NCI-H2029 (cell line): ENCODE measurements around the gene PSD2.

ENCODE experiments used
- DNase-seq: peaks from one replicate; lab custom pipeline; 2025; lab: John Stamatoyannopoulos, UW

The PSD2 gene

DNA sequence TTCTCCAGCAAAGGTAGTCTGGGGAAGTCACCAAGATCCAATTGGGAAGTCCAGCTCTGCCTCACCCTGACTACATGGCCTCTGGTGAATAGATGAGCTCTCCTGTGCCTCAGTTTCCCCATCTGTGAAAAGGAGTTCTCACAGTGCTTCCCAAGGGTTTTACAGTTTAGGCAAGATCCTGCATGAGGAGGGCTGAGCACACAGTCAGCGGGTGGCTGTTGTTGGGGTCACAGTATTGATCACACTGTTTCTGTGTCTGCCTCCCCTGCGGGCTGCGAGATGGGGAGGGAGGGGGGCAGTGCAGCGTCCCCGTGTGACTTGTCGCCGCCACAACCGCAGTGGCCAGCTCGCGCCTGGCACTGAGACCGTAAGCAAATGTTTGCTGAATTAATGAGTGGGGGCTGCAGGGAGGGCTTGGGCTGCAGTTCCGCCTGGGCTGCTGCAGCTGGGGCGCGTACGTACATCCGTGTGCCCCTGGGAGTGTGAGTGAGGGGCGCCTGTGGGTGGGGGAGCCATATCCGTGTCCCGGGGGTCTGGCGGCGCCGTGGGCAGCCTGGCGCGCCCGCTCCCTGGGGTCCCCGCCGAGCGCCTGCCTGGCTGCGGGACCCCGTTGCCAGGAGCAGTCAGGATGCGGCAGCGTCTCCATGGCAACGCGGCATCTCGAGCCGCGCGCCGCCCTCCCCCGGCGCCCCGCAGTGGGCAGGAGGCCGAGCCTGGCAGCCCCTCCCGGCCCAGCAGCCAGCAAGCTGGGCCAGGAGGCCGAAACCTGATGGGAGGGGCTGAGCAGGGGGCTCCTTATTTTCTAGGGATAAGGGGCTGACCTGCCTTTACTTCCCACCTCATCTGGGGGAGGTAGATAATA, 31.4 kb upstream of the PSD2 start:
- no peak for DNase-seq

DNA sequence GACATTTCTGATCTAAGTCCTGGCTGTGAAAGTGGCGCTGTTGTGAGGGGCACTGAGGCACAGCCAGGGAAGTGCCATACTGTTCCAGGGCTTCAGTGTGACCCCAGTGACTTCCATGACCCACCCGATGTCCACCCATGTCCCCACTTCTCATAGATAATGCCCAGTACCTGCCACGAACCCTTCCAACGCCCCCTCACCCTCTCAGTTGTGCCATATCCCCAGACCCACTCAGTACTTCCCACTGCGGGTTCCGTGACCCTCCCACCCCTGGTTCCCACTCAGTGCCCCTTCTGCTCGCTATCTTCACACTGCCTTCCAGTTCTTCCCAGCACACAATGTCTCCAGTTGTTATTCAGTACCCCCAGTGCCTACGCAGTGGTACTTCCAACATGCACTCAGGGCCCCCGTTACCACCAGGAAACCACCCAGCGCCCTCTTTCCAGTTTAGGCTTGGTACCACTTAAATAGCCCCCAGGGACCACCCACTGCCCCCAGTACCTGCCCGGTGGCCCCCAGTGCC, 30.7 kb upstream of the PSD2 start:
- DNase-seq = no peak

DNA sequence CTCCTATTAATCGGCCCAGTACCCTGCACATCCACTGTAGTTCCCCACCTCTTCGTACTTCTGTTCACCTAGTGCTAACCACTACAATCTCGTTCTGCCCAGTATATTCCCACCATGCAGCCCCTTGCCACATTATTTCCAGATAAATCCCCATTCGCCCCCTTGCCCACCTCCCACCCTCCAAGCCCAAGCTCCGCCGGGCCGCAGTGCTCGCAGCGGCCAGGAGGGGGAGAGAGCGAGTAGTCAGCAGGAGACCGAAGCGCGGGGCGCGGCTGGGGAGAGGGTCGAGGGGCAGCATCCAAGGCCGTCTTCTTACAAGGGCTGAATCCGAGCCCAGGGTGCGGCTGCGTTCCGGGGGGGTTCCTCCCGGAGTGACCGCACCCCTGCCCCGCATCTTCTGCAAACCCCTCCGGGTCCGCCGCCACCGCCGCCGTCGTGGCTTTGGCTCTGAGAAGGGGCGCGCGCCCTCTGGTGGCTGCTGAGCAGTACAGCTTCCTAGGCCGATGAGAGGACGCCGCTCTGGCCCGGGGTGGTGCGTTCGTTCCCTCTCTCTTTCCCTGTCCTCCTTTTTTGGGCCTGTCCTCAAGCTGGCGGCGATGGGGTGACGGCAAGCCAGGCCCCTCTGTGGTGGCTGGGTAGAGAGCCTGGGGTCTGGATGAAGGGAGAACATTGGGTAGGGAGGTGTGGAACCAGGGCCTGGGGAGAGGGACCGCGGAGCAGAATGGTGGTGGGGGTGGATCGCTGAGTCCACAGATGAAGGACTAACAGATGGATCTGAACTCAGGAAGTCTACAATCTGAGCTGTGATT, 30.0 kb upstream of the PSD2 start:
- DNase-seq = peak; percentile 63

DNA sequence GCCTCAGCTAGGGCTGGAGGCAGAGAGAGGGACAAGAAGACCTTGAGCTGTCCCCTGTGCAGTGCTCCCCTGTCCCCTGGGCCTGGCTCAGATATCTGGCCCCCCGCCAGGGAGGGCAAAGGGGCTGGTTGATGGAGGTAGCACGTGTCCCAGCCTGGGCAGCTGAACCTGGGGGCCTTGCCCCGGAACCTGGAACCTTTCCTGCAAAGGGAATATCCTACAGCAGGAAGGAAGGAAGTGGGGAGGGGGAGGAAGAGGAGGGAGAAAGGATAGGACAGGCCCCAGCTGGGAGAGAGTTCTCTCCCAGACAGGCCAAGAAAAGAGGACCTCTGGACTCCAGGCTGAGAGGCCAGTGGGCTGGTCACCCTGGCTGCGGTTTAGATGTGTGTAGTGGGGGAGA, 27.6 kb upstream of the PSD2 start:
- no peak for DNase-seq

DNA sequence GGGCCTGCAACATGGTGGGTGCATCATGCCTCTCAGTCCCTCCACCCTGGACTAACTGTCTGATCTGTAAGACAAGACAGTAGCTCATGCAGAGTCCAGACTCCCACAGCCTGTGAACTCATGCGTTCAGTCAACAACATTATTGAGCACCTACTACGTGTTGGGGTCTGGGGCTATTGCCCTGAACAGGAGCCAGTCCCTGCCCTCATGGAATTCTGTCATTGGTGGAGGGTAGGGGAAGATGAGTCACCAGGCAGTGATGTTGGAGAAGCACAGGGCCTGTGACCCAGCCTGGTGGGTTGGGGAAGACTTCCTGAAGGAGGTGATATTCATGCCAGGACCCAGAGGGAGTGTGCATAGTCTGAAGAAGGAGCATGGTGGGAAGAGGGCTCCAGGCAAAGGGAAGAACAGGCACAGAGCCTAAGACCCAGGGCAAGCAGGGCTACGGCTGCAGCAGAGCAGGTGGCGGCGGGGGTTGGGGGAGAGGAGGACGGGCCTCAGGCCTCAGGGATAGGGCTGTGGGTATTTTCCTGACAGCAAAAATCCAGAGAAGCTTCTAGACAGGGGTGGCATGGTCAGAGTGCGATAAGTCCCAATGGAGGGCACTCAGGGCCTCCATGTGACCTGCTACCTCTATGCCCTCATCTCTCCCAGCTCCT, 26.7 kb upstream of the PSD2 start:
- DNase-seq = no peak

DNA sequence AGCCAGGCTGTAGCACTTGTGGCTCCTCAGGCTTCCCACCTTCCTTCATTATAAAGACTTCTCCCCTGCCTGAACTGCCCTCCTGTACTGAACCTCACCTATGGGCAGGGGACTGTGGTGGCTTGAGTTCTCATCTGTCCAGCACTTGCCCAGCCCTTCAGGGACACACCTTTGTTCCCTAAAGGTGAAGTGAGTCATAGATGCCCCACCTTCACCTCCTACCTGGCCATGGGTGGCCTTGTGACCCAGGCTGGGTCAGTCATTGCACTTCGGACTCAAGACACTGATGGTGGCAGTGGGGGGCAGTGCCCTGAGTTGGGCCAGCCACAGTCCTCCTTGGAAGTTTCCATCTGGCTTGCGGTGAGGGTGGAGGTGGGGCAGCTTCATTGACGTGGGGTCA, 26.1 kb upstream of the PSD2 start:
- DNase-seq = no peak

DNA sequence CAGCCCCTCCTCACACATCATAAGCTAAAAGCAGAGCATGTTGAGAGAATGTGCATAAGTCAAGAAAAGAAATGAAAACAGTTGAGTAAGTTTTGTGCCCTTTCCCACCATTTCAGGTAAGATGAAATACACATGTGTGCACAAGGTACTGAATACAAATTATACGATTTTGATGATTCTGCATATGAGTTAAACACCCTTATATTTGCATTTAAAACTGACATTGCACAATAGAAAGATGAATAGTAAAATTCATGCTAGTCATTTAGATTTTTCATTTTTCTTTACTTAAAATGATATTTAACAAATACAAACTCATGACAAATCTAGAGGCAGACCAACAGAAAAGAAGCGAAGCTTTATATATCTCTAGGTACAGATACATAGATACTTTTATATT, 24.9 kb upstream of the PSD2 start:
- no peak for DNase-seq

DNA sequence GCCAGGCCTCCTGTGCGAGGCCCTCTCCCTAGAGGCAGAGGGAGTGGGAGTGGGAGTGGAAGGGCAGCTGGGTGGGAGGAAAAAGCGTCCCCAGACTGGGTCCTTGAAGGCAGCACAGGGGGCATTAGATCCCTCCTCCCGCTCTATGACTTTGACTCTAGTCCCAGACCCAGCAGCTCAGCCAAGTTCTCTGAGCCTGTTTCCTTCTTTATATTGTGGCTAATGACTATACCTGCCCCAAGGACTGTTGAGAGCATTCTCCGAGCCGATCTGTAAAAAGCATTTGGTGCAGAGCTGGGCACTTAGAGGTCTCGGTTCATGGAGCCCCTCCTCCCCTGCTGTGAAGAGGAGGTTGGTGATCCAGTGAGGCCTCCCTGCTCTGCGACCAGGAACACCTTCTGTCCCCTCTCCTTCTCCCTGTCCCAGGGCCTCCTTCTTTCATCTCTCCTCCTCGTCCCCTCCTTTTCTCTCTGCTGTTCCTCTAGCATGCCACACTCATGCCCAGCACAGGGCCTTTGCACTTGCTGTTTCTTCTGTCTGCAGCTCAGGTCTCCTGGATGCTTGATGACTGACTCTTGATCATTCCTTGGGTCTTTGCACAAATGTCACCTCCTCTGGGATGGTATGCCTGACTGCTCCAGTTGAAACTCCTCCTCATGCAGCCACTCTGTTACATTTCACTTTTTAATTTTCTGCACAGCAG, 23.4 kb upstream of the PSD2 start:
- DNase-seq = no peak

DNA sequence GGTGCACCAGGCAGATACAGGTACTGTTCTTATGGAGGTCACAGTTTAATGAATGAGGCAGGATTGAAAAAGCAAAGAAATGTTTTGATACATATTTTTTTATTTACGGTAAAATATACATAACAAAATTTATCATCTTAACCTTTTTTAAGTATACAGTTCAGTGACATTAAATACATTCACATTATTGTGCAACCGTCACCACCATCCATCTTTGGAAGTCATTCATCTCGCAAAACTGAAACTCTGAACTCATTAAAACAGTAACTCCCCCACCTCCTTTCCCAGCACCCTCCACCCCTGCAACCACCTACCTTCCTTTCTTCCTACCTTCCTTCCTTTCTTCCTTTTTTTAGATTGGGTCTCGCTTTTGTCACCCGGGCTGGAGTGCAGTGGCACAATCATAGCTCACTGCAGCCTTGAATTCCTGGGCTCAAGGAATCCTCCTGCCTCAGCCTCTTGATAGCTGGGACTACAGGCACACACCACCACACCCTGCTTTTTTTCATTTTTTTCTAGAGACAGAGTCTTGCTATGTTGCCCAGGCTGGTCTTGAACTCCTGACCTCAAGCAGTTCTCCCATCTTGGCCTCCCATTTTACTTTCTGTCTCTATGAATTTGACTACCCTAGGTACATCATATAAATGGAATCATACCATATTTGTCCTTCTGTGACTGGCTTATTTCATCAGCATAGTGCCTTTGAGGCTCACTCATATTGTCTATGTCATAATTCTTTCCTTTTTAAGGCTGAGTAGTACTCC, 22.5 kb upstream of the PSD2 start:
- DNase-seq = no peak

DNA sequence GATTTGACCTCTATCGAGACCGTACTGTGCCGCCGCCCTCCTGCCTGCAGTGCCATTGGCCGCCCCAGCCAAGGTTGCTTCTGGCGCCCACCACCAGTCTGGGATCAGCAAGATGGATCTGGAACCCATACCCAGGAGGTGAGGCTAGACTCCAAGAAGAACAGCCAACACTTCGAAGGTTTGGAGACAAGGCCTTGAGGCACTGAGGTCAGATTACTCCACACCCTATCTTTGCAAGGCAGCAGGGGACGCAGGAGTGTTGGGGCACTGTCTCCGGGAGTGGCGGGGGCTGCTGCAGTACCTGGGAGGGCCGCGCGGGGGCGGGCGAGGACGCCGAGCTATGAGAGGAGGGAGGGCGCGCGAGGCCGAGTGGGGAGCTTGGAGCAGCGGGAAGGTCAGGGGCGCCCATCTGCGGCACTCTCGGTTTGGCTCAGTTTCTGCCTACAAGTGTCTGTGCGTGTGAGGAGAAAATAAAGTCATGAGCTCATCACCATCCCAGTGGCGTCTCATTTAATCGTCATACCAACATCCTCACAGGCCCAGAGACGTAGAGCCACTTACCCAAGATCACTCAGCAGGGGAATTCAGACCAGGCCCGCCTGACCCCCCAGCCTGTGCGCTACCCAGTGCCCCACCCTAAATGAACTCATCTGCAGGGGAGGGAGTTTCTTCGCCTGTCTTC, 20.5 kb upstream of the PSD2 start:
- peak; percentile 56 for DNase-seq

DNA sequence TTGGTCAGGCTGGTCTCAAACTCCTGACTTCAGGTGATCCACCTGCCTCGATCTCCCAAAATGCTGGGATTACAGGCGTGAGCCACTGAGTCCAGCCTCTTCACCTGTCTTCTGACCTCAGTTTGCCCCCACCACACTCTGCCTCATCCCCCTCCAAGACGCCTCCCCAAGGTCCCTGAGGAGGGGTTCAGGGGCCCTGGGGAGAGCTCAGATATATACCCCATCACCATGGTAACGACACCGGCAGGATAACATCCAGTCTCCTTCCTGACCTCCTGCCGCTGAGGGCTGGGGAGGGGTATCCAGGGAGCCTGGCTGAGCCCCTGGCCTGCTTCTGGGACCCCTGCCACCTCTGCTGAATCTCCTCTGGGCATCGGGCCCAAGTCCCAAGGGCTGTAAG, 19.7 kb upstream of the PSD2 start:
- DNase-seq = no peak

DNA sequence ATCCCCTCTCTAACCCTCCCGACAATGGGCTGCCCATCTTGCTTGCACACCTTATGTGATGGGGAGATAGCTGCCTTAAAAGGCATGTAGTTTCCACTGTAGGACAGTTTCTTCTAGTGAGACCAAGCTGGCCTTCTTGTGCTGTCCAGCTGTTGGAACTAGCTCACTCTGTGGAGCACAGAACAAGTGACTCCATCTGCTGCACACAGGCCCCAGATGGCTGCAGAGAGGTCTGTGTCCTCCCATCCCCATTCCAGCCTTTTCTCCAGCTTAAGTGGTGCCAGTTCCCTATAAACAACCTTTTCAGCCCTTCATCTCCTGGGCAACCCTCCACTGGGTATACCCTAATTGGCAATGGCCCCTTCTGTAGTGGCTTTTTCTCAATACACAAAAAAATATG, 18.7 kb upstream of the PSD2 start:
- DNase-seq = no peak

DNA sequence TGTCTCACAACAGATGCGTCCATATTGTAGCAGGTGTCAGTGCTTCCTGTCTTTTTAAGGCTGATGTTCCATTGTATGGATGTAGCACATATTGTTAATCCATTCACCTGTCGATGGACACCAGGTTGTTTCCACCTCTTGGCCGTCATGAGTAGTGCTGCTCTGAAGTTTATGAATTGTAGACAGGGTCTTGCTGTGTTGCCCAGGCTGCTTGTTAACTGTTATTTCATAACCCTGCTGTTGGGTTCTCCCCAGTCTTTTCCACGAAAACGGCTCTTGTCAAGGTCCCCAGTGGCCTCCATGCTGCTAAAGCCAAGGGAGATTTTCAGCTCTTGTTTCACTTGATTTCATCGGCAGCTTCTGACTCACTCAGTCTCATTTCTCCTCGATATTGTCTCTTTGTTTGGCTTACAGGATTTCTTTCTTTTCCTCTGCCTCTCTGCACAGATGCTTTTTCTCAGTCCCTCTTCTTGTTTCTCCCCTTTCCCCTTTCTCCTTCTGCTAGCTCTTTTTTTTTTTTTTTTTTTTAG, 12.1 kb upstream of the PSD2 start:
- no peak for DNase-seq

DNA sequence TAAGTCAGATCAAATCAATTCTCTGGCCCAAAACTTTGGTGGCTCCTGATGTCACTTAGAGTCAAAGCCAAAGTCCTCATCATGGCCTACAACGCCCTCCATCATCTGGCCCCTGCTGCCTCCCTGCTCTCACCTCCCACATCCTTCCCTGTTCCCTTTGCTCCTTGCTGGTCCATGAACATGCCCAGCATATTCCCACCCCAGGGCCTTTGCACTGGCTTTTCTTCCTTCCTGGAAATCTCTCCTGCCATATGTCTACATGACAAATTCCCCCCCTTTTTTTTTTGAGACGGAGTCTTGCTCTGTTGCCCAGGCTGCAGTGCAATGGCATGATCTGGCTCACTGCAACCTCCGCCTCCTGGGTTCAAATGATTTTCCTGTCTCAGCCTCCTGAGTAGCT, 11.1 kb upstream of the PSD2 start:
- DNase-seq = no peak

DNA sequence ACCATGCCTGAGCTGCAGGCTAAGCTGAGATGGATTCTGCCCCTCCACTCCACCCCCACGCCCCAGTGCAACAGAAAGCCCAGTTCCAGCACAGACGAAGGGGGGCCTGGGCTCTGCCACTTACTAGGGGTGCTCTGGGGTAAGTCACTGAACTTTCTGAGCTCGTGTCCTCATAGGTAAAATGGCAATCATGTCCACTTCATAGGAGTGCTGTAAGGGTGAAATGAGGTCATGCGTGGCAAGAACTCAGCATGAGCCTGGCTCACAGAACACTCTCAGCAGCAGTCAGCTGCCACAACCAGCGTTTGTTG, 8.4 kb upstream of the PSD2 start:
- DNase-seq = no peak

DNA sequence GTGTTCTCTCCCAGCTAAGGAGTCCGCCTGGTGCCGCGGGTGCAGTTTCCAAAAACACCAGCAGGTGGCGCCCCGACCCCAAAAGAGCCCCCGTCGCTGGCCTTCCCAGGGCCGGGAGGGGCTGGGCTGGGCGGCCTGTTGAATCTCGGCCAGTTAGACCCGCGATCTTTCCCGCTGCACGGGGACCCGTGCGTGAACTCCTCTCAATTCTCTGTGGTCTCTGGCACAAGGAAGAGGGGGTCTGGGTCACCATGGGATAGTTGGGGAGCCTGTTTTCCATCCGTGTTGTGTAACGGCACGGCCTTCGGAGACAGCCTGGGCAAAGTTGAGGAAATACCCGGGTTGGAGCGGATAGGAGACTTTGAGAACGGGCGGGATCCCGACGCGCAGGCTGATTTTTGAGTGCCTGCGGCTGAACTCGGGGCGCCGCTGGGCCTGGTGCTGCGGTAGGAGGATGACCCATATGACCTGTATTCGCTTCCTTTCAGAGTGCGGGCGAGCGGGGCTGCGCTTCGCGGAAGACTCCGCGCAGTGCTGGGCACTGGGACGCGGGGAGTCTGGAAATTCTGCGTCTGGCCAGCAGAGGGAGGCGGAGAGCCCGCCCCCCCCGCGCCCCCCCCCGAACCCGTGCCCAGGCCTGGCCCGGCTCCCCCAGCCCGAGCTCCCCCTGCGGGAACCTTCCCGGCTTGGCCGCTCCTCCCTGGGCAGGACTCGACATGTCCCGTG, 7.9 kb upstream of the PSD2 start:
- DNase-seq = peak; percentile 59

DNA sequence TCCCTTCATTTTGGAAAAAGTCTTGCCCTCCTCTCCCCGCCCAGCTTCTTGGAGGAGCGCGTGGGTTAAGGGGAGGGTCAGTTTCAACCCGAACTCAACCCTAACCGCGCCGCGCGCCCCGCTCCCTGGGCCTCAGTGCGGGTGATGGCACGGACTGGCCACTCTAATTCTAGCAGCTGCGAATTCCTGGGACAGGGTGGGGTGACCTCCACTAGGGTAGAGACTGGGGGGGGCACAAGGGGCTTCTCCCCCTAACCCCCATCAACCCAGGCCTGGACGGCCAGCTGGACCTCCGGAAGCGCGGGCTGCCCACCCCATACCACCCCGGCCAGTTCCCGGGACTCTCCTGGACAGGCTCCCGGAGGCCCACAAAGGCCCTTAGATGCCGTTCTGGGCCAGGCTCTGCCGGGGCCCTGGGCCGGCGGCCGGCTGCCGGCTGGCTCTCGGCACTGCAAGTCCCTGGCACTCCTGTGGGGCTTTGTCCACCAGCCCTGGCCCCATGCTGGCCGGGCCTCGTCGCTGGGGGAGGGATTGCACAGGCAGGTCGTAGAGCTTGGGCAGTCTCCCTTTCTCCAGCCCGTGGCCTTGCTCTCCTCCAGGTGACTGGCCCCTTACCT, 7.2 kb upstream of the PSD2 start:
- no peak for DNase-seq

DNA sequence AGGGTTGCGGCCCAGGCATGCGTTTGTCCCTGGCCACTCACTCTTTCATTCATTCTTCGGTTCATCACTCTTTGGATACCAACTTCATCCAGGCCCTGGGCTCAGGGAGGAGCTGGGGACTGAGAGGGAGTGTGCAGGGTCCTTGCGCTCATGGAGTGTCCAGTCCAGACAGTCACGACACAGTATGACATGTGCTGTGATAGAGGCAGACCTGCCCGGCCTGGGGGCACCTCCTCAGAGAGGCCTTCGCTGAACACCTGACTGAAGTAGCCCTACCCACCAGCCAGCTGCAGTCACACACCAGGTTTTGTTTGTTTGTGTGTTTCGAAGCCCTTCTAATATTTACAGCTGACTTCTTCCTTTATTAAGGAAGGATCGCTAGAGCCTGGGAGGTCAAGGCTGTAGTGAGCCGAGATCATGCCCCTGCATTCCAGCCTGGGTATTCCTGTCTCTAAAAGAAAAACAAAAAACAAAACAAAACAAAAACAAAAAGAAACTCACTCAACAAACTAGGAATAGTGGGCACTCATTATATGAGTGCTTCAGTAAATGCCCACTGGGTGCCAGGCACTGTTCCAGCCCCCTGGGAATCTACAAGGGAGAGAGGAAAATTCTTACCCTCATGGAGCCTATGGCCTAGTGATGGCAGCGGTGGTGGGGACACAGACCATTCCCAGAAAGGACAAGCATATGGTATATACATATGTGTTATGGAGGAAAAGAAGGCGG, 6.3 kb upstream of the PSD2 start:
- no peak for DNase-seq

DNA sequence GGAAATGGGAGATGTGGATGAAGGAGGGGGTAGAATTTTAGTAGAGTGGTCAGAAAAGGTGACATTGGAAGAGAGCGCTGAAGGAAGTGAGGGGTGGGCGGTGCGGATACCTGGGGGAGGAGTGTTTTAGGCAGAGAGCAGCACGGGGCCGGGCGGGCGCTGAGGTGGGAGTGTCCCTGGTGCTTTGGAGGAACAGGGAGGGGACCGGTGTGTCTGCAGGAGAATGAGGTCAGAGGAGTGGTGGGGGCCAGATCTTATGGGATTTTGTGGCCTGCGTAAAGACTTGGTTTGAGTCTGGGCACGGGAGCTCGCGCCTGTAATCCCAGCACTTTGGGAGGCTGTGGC, 5.8 kb upstream of the PSD2 start:
- no peak for DNase-seq
